Neural crest cell (in vitro differentiated cells): ENCODE measurements around the gene RXFP1. TPM values are rescaled to one million over a fixed set of nuclear protein-coding genes. Genes with fewer than 3 reads are reported as not detected.

Experiments
- DNase-seq: peaks from one replicate; pipeline ENCODE4 v3.0.0; 2021; ENCODE audit warnings: low read depth, mixed read lengths, low spot score
- H3K27ac Mint-ChIP-seq: one replicate; pipeline ENCODE4 v1.8.0; 2021; ENCODE audit warnings: mild to moderate bottlenecking, mixed read lengths; ENCODE audit not compliant: unreplicated experiment
- H3K27me3 Mint-ChIP-seq: 2 replicates; pipeline ENCODE4 v1.8.0; 2021; ENCODE audit warnings: low read depth, mild to moderate bottlenecking, mixed read lengths
- H3K36me3 Mint-ChIP-seq: 2 replicates; pipeline ENCODE4 v1.8.0; 2021; ENCODE audit warnings: low read depth, mild to moderate bottlenecking, mixed read lengths
- H3K4me1 Mint-ChIP-seq: 2 replicates; pipeline ENCODE4 v1.8.0; 2021; ENCODE audit warnings: mixed read lengths
- H3K4me3 Mint-ChIP-seq: one replicate; pipeline ENCODE4 v1.8.0; 2021; ENCODE audit warnings: mild to moderate bottlenecking, mixed read lengths
- H3K9me3 Mint-ChIP-seq: 2 replicates; pipeline ENCODE4 v1.8.0; 2021; ENCODE audit warnings: mixed read lengths
- CTCF ChIP-seq: fragments of 200-600 bp; sonication (generic); conservative IDR thresholded peaks from 2 replicates; pipeline ENCODE4 v1.5.0; 2021; ENCODE audit warnings: antibody characterized with exemption, mild to moderate bottlenecking
- total RNA-seq: library from RNA; stranded (reverse); gene quantifications from 2 replicates; pipeline ENCODE4 v1.2.1, GENCODE V29; 2021

RXFP1 gene
- total RNA-seq, 1 donor from 2014 or later, result not detected

GRCh38 chr4:158597879-158598596, 76.4 kb downstream of the RXFP1 start:
- H3K36me3 Mint-ChIP-seq, result no peaks in the 10 kb centered on the region
- H3K27ac Mint-ChIP-seq, result no peak overlapping the region
- no peak for DNase-seq
- peaks cover 3% of the 10 kb centered on the region for H3K4me1 Mint-ChIP-seq
- H3K4me3 Mint-ChIP-seq, result no peak overlapping the region
- no peaks in the 10 kb centered on the region for H3K9me3 Mint-ChIP-seq
- H3K27me3 Mint-ChIP-seq, result no peaks in the 10 kb centered on the region
- no peak for TF ChIP-seq CTCF

GRCh38 chr4:158599150-158599549, 77.5 kb downstream of the RXFP1 start:
- Mint-ChIP-seq H3K9me3 (no peaks in the 10 kb centered on the region), H3K4me1 (peaks cover 3% of the 10 kb centered on the region), H3K27me3 (no peaks in the 10 kb centered on the region), H3K36me3 (no peaks in the 10 kb centered on the region), H3K27ac (no peak overlapping the region), H3K4me3 (no peak overlapping the region)
- no peak for TF ChIP-seq CTCF
- DNase-seq, result no peak

GRCh38 chr4:158599765-158600498, 78.2 kb downstream of the RXFP1 start:
- Mint-ChIP-seq H3K9me3 (no peaks in the 10 kb centered on the region), H3K36me3 (no peaks in the 10 kb centered on the region), H3K27me3 (no peaks in the 10 kb centered on the region), H3K4me1 (no peaks in the 10 kb centered on the region), H3K27ac (no peak overlapping the region), H3K4me3 (no peak overlapping the region)
- TF ChIP-seq CTCF, result no peak
- DNase-seq, result no peak

GRCh38 chr4:158604369-158604768, 82.7 kb downstream of the RXFP1 start:
- DNase-seq, result no peak

GRCh38 chr4:158605393-158605792, 83.7 kb downstream of the RXFP1 start:
- Mint-ChIP-seq H3K36me3 (no peaks in the 10 kb centered on the region), H3K4me1 (no peaks in the 10 kb centered on the region), H3K27ac (no peak overlapping the region), H3K27me3 (no peaks in the 10 kb centered on the region), H3K9me3 (no peaks in the 10 kb centered on the region), H3K4me3 (no peak overlapping the region)
- no peak for DNase-seq
- TF ChIP-seq CTCF, result no peak

More at GRCh38 chr4:158604369-158604768, 82.7 kb downstream of the RXFP1 start:
- Mint-ChIP-seq H3K4me3 (no peak overlapping the region), H3K9me3 (no peaks in the 10 kb centered on the region), H3K27me3 (no peaks in the 10 kb centered on the region), H3K36me3 (no peaks in the 10 kb centered on the region), H3K4me1 (no peaks in the 10 kb centered on the region), H3K27ac (no peak overlapping the region)
- no peak for TF ChIP-seq CTCF
